Smooth muscle cell (in vitro differentiated cells): ENCODE results near the gene BFAR. TPM values are rescaled to one million over a fixed set of nuclear protein-coding genes. Genes with fewer than 3 reads are reported as not detected.
"Not testable (repeated sequence)": the region's sequence is repeated elsewhere in the genome, so short reads cannot be mapped to it uniquely, and the experiment has no call there.

ENCODE experiments used
- DNase-seq: peaks from one replicate; lab custom pipeline; 2025; ENCODE audit not compliant: unreplicated experiment; lab: John Stamatoyannopoulos, UW
- H2AFZ ChIP-seq: fragments of 200-600 bp; sonication (generic); 2 replicates; pipeline ENCODE4 v1.6.0; 2016; ENCODE audit warnings: antibody characterized with exemption, low read depth, mild to moderate bottlenecking
- H3F3A ChIP-seq: fragments of 200-600 bp; sonication (generic); 2 replicates; pipeline ENCODE4 v1.6.0; 2017; ENCODE audit warnings: antibody characterized with exemption, low read depth
- H3K27ac ChIP-seq: fragments of 200-600 bp; sonication (generic); 2 replicates; pipeline ENCODE4 v1.5.1; 2016; ENCODE audit warnings: low read depth, mild to moderate bottlenecking
- H3K27me3 ChIP-seq: fragments of 200-600 bp; sonication (generic); 2 replicates; pipeline ENCODE4 v1.6.1; 2016; ENCODE audit warnings: low read depth, mild to moderate bottlenecking
- H3K36me3 ChIP-seq: fragments of 200-600 bp; sonication (generic); 2 replicates; pipeline ENCODE4 v1.5.1; 2016; ENCODE audit warnings: low read depth
- H3K4me1 ChIP-seq: fragments of 200-600 bp; sonication (generic); 2 replicates; pipeline ENCODE4 v1.5.1; 2016; ENCODE audit warnings: low read depth
- H3K4me2 ChIP-seq: fragments of 200-600 bp; sonication (generic); 2 replicates; pipeline ENCODE4 v1.6.0; 2016; ENCODE audit warnings: mild to moderate bottlenecking
- H3K4me3 ChIP-seq: fragments of 200-600 bp; sonication (generic); 2 replicates; pipeline ENCODE4 v1.5.1; 2016; ENCODE audit warnings: mild to moderate bottlenecking
- H3K79me2 ChIP-seq: fragments of 200-600 bp; sonication (generic); 2 replicates; pipeline ENCODE4 v1.6.0; 2016; ENCODE audit warnings: low read depth, mild to moderate bottlenecking
- H3K9ac ChIP-seq: fragments of 200-600 bp; sonication (generic); 2 replicates; pipeline ENCODE4 v1.6.0; 2016; ENCODE audit warnings: low read depth
- H3K9me3 ChIP-seq: fragments of 200-600 bp; sonication (generic); replicated peaks from 2 replicates; pipeline ENCODE4 v1.5.1; 2016; ENCODE audit warnings: low read depth
- H4K20me1 ChIP-seq: fragments of 200-600 bp; sonication (generic); 2 replicates; pipeline ENCODE4 v1.6.0; 2016; ENCODE audit warnings: low read depth
- CTCF ChIP-seq: fragments of 200-600 bp; sonication (generic); IDR thresholded peaks from 2 replicates; pipeline ENCODE4 v1.5.1; 2017; ENCODE audit warnings: borderline replicate concordance, mild to moderate bottlenecking, antibody characterized with exemption; ENCODE audit not compliant: insufficient read depth, poor library complexity, severe bottlenecking
- WGBS: methylation state at CpG from one replicate; pipeline ENCODE4 v1.1.7; 2016; ENCODE audit warnings: low lambda C conversion rate; 5-methylcytosine and 5-hydroxymethylcytosine counted together
- polyA plus RNA-seq: library from polyadenylated mRNA; unstranded; fragments of >200 nt; fragmentation: Nextera tagmentation; extraction: Ambion mirVana; gene quantifications from 2 replicates; pipeline ENCODE4 v1.2.1, GENCODE V29; 2016
- total RNA-seq: library from RNA; depleted of rRNA; stranded (reverse); fragments of >200 nt; gene quantifications from 2 replicates; pipeline ENCODE4 v1.2.3, GENCODE V29; 2014

BFAR gene
- total and polyA plus RNA-seq, 2 experiments from 2014 or later: 35.9 to 82.2 TPM

DNA sequence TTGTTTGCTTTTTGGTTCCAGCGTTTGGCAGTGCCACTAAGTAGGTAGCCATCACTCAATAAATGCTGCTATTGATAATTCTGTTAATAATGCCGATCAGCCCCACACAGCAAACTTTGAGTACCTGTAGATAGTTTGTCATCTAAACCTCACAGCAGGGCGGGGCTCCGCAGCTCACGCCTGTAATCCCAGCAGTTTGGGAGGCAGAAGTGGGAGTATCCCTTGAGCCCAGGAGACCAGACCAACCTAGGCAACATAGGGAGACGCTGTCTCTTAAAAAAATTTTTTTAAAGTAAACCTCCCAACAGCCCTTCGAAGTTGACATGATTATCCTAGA, 1.6 kb downstream of the BFAR start:
- H3K27me3 ChIP-seq: no peaks in the 10 kb centered on the region
- H3K4me2 ChIP-seq: peak overlapping the region; percentile 87
- no peaks in the 10 kb centered on the region for H3K9me3 ChIP-seq
- WGBS: 72% methylated on average over 7 of the region's 7 CpGs
- no peak overlapping the region for H3K9ac ChIP-seq
- H3F3A ChIP-seq: no peaks in the 10 kb centered on the region
- no peak overlapping the region for H2AFZ ChIP-seq
- DNase-seq: no peak
- H3K4me3 ChIP-seq: peak overlapping the region; percentile 76
- peaks cover 74% of the 10 kb centered on the region for H3K79me2 ChIP-seq
- H3K27ac ChIP-seq: no peak overlapping the region
- H3K36me3 ChIP-seq: no peaks in the 10 kb centered on the region
- no peak for TF ChIP-seq CTCF
- H3K4me1 ChIP-seq: peaks cover 23% of the 10 kb centered on the region
- H4K20me1 ChIP-seq: peaks cover 58% of the 10 kb centered on the region

- Histone ChIP-seq H3K27me3 (no peaks in the 10 kb centered on the region), H3K4me3 (no peak overlapping the region), H3K4me2 (no peak overlapping the region), H3K79me2 (peaks cover 80% of the 10 kb centered on the region), H3K36me3 (no peaks in the 10 kb centered on the region), H2AFZ (no peak overlapping the region), H3K9ac (no peak overlapping the region), H3K9me3 (no peaks in the 10 kb centered on the region), H4K20me1 (peaks cover 70% of the 10 kb centered on the region), H3F3A (no peaks in the 10 kb centered on the region), H3K4me1 (peaks cover 21% of the 10 kb centered on the region), H3K27ac (peak overlapping the region; percentile 13)
- TF ChIP-seq CTCF: no peak
- 75% methylated on average over 12 of the region's 12 CpGs for WGBS
- no peak for DNase-seq
Observed at GRCh38 chr16:14635395-14636165, 2.8 kb downstream of the BFAR start.

GRCh38 chr16:14636179-14636950, 3.6 kb downstream of the BFAR start:
- H3K27ac ChIP-seq: peak overlapping the region; percentile 13
- H3K36me3 ChIP-seq: not testable (repeated sequence)
- WGBS: 46% methylated on average over 17 of the region's 17 CpGs

GRCh38 chr16:14636951-14637240, 4.1 kb downstream of the BFAR start:
- not testable (repeated sequence) for H3K9ac ChIP-seq, H2AFZ ChIP-seq, H3F3A ChIP-seq, H3K36me3 ChIP-seq, DNase-seq, H3K4me2 ChIP-seq, H3K9me3 ChIP-seq, H3K4me3 ChIP-seq, H3K27me3 ChIP-seq
- Histone ChIP-seq H3K79me2 (peaks cover 90% of the 10 kb centered on the region), H3K4me1 (peaks cover 21% of the 10 kb centered on the region), H3K27ac (peak overlapping the region; percentile 13), H4K20me1 (peaks cover 83% of the 10 kb centered on the region)
- WGBS: 11% methylated on average over 1 of the region's 1 CpG

More at GRCh38 chr16:14636179-14636950, 3.6 kb downstream of the BFAR start:
- peaks cover 78% of the 10 kb centered on the region for H4K20me1 ChIP-seq
- peaks cover 86% of the 10 kb centered on the region for H3K79me2 ChIP-seq
- H3K4me3 ChIP-seq, DNase-seq, H3K9me3 ChIP-seq, H3K9ac ChIP-seq, H2AFZ ChIP-seq, H3F3A ChIP-seq, H3K4me2 ChIP-seq, H3K27me3 ChIP-seq: not testable (repeated sequence)
- H3K4me1 ChIP-seq: peaks cover 21% of the 10 kb centered on the region
